MM.1S (cell line): Measurements from ENCODE around the gene SPEM2.

Source experiments
- DNase-seq: peaks from one replicate; pipeline ENCODE4 v3.0.0-alpha.2; 2015
- H2AFZ ChIP-seq: fragments of 300-600 bp; sonication (generic); 2 replicates; pipeline ENCODE4 v1.6.0; 2016; ENCODE audit warnings: antibody characterized with exemption, low read length
- H3F3A ChIP-seq: fragments of 300-600 bp; sonication (generic); 2 replicates; pipeline ENCODE4 v1.6.1; 2016; ENCODE audit warnings: mild to moderate bottlenecking, antibody characterized with exemption, low read length, moderate library complexity, mixed read lengths; ENCODE audit not compliant: insufficient read depth
- H3K27ac ChIP-seq: fragments of 300-600 bp; sonication (generic); 2 replicates; pipeline ENCODE4 v1.5.1; 2016; ENCODE audit warnings: mild to moderate bottlenecking, low read length
- H3K27me3 ChIP-seq: fragments of 300-600 bp; sonication (generic); replicated peaks from 2 replicates; pipeline ENCODE4 v1.6.0; 2016; ENCODE audit warnings: low read length; ENCODE audit not compliant: insufficient read depth
- H3K36me3 ChIP-seq: fragments of 300-600 bp; sonication (generic); replicated peaks from 2 replicates; pipeline ENCODE4 v1.6.1; 2016; ENCODE audit warnings: mild to moderate bottlenecking, low read length, mixed read lengths; ENCODE audit not compliant: insufficient read depth
- H3K4me1 ChIP-seq: fragments of 300-600 bp; sonication (generic); 2 replicates; pipeline ENCODE4 v1.6.1; 2016; ENCODE audit warnings: low read length, mixed read lengths
- H3K4me2 ChIP-seq: fragments of 300-600 bp; sonication (generic); 2 replicates; pipeline ENCODE4 v1.6.0; 2016; ENCODE audit warnings: low read depth, low read length
- H3K4me3 ChIP-seq: fragments of 300-600 bp; sonication (generic); 2 replicates; pipeline ENCODE4 v1.5.1; 2016; ENCODE audit warnings: low read length, mixed read lengths
- H3K79me2 ChIP-seq: fragments of 300-600 bp; sonication (generic); 2 replicates; pipeline ENCODE4 v1.6.1; 2016; ENCODE audit warnings: mixed run types, low read length, mixed read lengths
- H3K9ac ChIP-seq: fragments of 300-600 bp; sonication (generic); 2 replicates; pipeline ENCODE4 v1.6.1; 2016; ENCODE audit warnings: low read length, mixed read lengths
- H3K9me2 ChIP-seq: fragments of 300-600 bp; sonication (generic); replicated peaks from 2 replicates; pipeline ENCODE4 v1.6.1; 2016; ENCODE audit warnings: mild to moderate bottlenecking, low read length, mixed read lengths; ENCODE audit not compliant: insufficient read depth
- H3K9me3 ChIP-seq: fragments of 300-600 bp; sonication (generic); replicated peaks from 2 replicates; pipeline ENCODE4 v1.6.1; 2016; ENCODE audit warnings: mild to moderate bottlenecking, low read length, mixed read lengths; ENCODE audit not compliant: insufficient read depth
- H4K20me1 ChIP-seq: fragments of 300-600 bp; sonication (generic); 2 replicates; pipeline ENCODE4 v1.6.1; 2016; ENCODE audit warnings: mild to moderate bottlenecking, low read length, moderate library complexity, mixed read lengths; ENCODE audit not compliant: insufficient read depth
- EZH2 ChIP-seq: fragments of 300-600 bp; sonication (generic); optimal IDR thresholded peaks from 2 replicates; pipeline ENCODE3; 2017; ENCODE audit warnings: low read depth, mild to moderate bottlenecking, antibody characterized with exemption, low read length, mixed read lengths
- EZH2phosphoT487 ChIP-seq: fragments of 300-600 bp; sonication (generic); IDR thresholded peaks from 2 replicates; pipeline ENCODE4 v1.6.1; 2018; ENCODE audit warnings: antibody characterized with exemption, low read length
- TF ChIP-seq, protein P1 (sequence below): fragments of 300-600 bp; sonication (generic); IDR thresholded peaks from 2 replicates; pipeline ENCODE4 v1.5.1; 2016; ENCODE audit warnings: antibody characterized with exemption, low read length, mixed read lengths

Gene SPEM2

DNA sequence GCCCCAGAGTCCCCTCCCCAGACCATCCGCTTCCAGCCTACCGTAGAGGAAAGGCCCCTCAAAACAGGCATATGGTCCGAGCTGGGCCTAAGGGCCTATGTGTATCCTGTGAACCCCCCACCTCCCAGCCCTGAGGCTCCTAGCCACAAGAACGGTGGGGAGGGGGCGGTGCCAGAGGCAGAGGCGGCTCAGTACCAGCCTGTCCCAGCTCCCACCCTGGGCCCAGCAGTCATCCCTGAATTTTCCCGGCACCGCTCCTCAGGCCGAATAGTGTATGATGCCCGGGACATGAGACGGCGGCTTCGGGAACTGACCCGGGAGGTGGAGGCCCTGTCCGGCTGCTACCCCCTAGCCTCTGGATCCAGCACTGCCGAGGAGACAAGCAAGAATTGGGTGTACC is 4.2 kb upstream of the SPEM2 start:
- H3K79me2 ChIP-seq = no peaks in the 10 kb centered on the region

GRCh38 chr17:7423679-7424078 is 1.7 kb upstream of the SPEM2 start:
- Histone ChIP-seq H3K79me2 (no peaks in the 10 kb centered on the region), H3K27ac (no peak overlapping the region), H4K20me1 (no peaks in the 10 kb centered on the region), H3K4me1 (no peaks in the 10 kb centered on the region), H3K4me2 (no peak overlapping the region), H3K9me3 (no peaks in the 10 kb centered on the region), H3F3A (no peaks in the 10 kb centered on the region), H3K4me3 (no peak overlapping the region), H3K36me3 (no peaks in the 10 kb centered on the region), H3K27me3 (peaks cover 65% of the 10 kb centered on the region), H3K9ac (no peak overlapping the region), H3K9me2 (no peaks in the 10 kb centered on the region), H2AFZ (no peak overlapping the region)
- TF ChIP-seq EZH2 = no peak
- TF ChIP-seq EZH2phosphoT487 = no peak
- TF ChIP-seq, protein P1, sequence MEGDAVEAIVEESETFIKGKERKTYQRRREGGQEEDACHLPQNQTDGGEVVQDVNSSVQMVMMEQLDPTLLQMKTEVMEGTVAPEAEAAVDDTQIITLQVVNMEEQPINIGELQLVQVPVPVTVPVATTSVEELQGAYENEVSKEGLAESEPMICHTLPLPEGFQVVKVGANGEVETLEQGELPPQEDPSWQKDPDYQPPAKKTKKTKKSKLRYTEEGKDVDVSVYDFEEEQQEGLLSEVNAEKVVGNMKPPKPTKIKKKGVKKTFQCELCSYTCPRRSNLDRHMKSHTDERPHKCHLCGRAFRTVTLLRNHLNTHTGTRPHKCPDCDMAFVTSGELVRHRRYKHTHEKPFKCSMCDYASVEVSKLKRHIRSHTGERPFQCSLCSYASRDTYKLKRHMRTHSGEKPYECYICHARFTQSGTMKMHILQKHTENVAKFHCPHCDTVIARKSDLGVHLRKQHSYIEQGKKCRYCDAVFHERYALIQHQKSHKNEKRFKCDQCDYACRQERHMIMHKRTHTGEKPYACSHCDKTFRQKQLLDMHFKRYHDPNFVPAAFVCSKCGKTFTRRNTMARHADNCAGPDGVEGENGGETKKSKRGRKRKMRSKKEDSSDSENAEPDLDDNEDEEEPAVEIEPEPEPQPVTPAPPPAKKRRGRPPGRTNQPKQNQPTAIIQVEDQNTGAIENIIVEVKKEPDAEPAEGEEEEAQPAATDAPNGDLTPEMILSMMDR = no peak
- DNase-seq = no peak

More for the DNA sequence above, 4.2 kb upstream of the SPEM2 start:
- no peaks in the 10 kb centered on the region for H3K9me3 ChIP-seq
- H3K9ac ChIP-seq = no peak overlapping the region
- H2AFZ ChIP-seq = no peak overlapping the region
- H3K36me3 ChIP-seq = no peaks in the 10 kb centered on the region
- H4K20me1 ChIP-seq = no peaks in the 10 kb centered on the region
- no peak overlapping the region for H3K4me2 ChIP-seq
- H3K9me2 ChIP-seq = no peaks in the 10 kb centered on the region
- TF ChIP-seq, protein P1 = no peak
- TF ChIP-seq EZH2 (no peak), EZH2phosphoT487 (no peak)
- no peak overlapping the region for H3K4me3 ChIP-seq
- no peaks in the 10 kb centered on the region for H3F3A ChIP-seq
- H3K27me3 ChIP-seq = peaks cover 66% of the 10 kb centered on the region
- no peak overlapping the region for H3K27ac ChIP-seq
- no peak for DNase-seq
- H3K4me1 ChIP-seq = no peaks in the 10 kb centered on the region

DNA sequence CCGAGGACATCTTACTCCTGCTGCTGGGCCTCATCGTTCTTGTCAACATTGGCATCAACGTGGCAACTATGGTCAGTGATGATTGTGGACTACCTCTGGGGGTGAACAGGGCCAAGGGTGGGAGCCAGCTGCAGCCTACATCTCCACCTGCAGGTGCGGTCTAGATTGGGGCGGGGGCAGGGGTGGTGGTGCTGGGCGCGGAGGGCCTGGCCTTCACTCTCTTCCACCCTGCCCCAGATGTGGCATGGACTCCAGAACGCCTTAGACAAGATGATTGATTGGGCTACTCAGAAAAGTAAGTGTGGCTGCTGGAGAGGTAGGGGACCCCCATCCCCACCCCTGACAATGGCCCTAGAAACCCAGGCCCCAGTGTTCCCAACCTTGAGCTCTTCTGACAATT is 340 bp downstream of the SPEM2 start:
- no peak overlapping the region for H3K9ac ChIP-seq

More for the DNA sequence above, 340 bp downstream of the SPEM2 start:
- peaks cover 58% of the 10 kb centered on the region for H3K27me3 ChIP-seq
- no peaks in the 10 kb centered on the region for H3F3A ChIP-seq
- no peak overlapping the region for H3K27ac ChIP-seq
- TF ChIP-seq EZH2 (no peak), EZH2phosphoT487 (no peak)
- TF ChIP-seq, protein P1 = no peak
- no peaks in the 10 kb centered on the region for H3K9me2 ChIP-seq
- no peaks in the 10 kb centered on the region for H3K36me3 ChIP-seq
- DNase-seq = no peak
- no peak overlapping the region for H2AFZ ChIP-seq
- H3K79me2 ChIP-seq = no peaks in the 10 kb centered on the region
- H3K4me1 ChIP-seq = no peaks in the 10 kb centered on the region
- H3K9me3 ChIP-seq = no peaks in the 10 kb centered on the region
- no peak overlapping the region for H3K4me3 ChIP-seq
- H3K4me2 ChIP-seq = no peak overlapping the region
- H4K20me1 ChIP-seq = no peaks in the 10 kb centered on the region
